Smooth muscle cell (in vitro differentiated cells): Measurements from ENCODE around the gene SLC1A2. TPM values are rescaled to one million over a fixed set of nuclear protein-coding genes. Genes with fewer than 3 reads are reported as not detected.

Experiments used
- DNase-seq: peaks from one replicate; lab custom pipeline; 2025; ENCODE audit not compliant: unreplicated experiment; lab: John Stamatoyannopoulos, UW
- H2AFZ ChIP-seq: fragments of 200-600 bp; sonication (generic); 2 replicates; pipeline ENCODE4 v1.6.0; 2016; ENCODE audit warnings: antibody characterized with exemption, low read depth, mild to moderate bottlenecking
- H3F3A ChIP-seq: fragments of 200-600 bp; sonication (generic); 2 replicates; pipeline ENCODE4 v1.6.0; 2017; ENCODE audit warnings: antibody characterized with exemption, low read depth
- H3K27ac ChIP-seq: fragments of 200-600 bp; sonication (generic); 2 replicates; pipeline ENCODE4 v1.5.1; 2016; ENCODE audit warnings: low read depth, mild to moderate bottlenecking
- H3K27me3 ChIP-seq: fragments of 200-600 bp; sonication (generic); 2 replicates; pipeline ENCODE4 v1.6.1; 2016; ENCODE audit warnings: low read depth, mild to moderate bottlenecking
- H3K36me3 ChIP-seq: fragments of 200-600 bp; sonication (generic); 2 replicates; pipeline ENCODE4 v1.5.1; 2016; ENCODE audit warnings: low read depth
- H3K4me1 ChIP-seq: fragments of 200-600 bp; sonication (generic); 2 replicates; pipeline ENCODE4 v1.5.1; 2016; ENCODE audit warnings: low read depth
- H3K4me2 ChIP-seq: fragments of 200-600 bp; sonication (generic); 2 replicates; pipeline ENCODE4 v1.6.0; 2016; ENCODE audit warnings: mild to moderate bottlenecking
- H3K4me3 ChIP-seq: fragments of 200-600 bp; sonication (generic); 2 replicates; pipeline ENCODE4 v1.5.1; 2016; ENCODE audit warnings: mild to moderate bottlenecking
- H3K79me2 ChIP-seq: fragments of 200-600 bp; sonication (generic); 2 replicates; pipeline ENCODE4 v1.6.0; 2016; ENCODE audit warnings: low read depth, mild to moderate bottlenecking
- H3K9ac ChIP-seq: fragments of 200-600 bp; sonication (generic); 2 replicates; pipeline ENCODE4 v1.6.0; 2016; ENCODE audit warnings: low read depth
- H3K9me3 ChIP-seq: fragments of 200-600 bp; sonication (generic); replicated peaks from 2 replicates; pipeline ENCODE4 v1.5.1; 2016; ENCODE audit warnings: low read depth
- H4K20me1 ChIP-seq: fragments of 200-600 bp; sonication (generic); 2 replicates; pipeline ENCODE4 v1.6.0; 2016; ENCODE audit warnings: low read depth
- WGBS: methylation state at CpG from one replicate; pipeline ENCODE4 v1.1.7; 2016; ENCODE audit warnings: low lambda C conversion rate; 5-methylcytosine and 5-hydroxymethylcytosine counted together
- polyA plus RNA-seq: library from polyadenylated mRNA; unstranded; fragments of >200 nt; fragmentation: Nextera tagmentation; extraction: Ambion mirVana; gene quantifications from 2 replicates; pipeline ENCODE4 v1.2.1, GENCODE V29; 2016
- total RNA-seq: library from RNA; depleted of rRNA; stranded (reverse); fragments of >200 nt; gene quantifications from 2 replicates; pipeline ENCODE4 v1.2.3, GENCODE V29; 2014
- TF ChIP-seq, protein P1 (sequence below): fragments of 200-600 bp; sonication (generic); IDR thresholded peaks from 2 replicates; pipeline ENCODE4 v1.5.1; 2017; ENCODE audit warnings: borderline replicate concordance, mild to moderate bottlenecking, antibody characterized with exemption; ENCODE audit not compliant: insufficient read depth, poor library complexity, severe bottlenecking

SLC1A2 gene
- total and polyA plus RNA-seq, 2 experiments from 2014 or later: 3.6 TPM; not detected in 1

DNA sequence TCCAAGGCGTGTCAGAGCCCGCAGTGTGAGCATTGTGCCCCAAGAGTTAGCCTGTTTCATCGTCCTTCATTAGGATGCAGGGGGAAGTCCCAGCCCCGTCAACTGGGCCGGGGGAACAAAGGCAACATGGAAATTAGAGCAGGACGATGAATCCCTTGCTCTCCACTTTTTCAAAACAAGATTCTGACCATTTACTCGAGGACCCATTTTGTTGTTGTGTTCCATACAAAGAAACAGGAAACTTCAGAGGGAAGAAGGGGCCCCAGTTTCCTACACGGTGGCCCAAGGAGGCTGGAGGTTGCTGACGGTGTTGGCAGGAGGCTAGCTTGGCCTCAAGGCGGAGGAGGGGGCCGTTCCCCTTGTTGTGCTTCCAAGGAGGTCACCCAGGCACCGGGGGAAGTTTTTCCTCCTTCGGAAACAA, 44.0 kb upstream of the SLC1A2 start:
- Histone ChIP-seq H4K20me1 (no peaks in the 10 kb centered on the region), H3K9ac (no peak overlapping the region), H3K4me2 (no peak overlapping the region), H3K9me3 (no peaks in the 10 kb centered on the region), H3F3A (no peaks in the 10 kb centered on the region), H3K4me1 (no peaks in the 10 kb centered on the region), H3K27me3 (no peaks in the 10 kb centered on the region), H3K36me3 (no peaks in the 10 kb centered on the region), H3K27ac (no peak overlapping the region), H3K4me3 (no peak overlapping the region), H2AFZ (no peak overlapping the region), H3K79me2 (no peaks in the 10 kb centered on the region)
- 89% methylated on average over 13 of the region's 13 CpGs for WGBS
- no peak for DNase-seq
- TF ChIP-seq, protein P1, sequence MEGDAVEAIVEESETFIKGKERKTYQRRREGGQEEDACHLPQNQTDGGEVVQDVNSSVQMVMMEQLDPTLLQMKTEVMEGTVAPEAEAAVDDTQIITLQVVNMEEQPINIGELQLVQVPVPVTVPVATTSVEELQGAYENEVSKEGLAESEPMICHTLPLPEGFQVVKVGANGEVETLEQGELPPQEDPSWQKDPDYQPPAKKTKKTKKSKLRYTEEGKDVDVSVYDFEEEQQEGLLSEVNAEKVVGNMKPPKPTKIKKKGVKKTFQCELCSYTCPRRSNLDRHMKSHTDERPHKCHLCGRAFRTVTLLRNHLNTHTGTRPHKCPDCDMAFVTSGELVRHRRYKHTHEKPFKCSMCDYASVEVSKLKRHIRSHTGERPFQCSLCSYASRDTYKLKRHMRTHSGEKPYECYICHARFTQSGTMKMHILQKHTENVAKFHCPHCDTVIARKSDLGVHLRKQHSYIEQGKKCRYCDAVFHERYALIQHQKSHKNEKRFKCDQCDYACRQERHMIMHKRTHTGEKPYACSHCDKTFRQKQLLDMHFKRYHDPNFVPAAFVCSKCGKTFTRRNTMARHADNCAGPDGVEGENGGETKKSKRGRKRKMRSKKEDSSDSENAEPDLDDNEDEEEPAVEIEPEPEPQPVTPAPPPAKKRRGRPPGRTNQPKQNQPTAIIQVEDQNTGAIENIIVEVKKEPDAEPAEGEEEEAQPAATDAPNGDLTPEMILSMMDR: no peak

DNA sequence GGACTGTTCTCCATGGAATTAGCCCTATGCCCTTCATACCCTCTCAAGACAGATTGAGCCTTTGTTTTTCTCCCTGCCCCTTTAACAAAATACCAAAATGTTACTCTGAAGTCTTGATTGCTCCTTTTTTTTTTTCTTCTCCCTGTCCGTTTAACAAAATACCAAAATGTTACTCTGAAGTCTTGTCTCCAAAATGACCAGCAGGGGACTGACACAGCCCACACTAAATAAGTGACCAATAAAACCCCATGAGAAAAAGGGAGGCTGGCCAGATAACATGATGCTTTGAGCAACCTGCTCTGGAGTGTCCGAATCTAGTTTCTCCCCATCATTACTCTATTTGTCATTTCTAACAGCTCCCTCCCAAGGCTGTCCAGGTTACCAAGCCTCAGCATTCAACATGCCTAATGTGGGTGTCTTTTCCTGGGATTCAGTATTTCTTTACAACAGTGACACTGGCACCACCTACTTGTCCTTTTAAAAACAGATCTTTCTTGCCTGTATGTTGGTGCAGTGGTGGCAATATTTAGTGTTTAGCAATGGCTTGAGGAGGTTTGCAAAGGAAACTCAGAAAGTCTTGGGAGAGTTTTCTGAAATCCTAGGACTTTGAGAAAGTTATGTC, 42.7 kb upstream of the SLC1A2 start:
- no peaks in the 10 kb centered on the region for H4K20me1 ChIP-seq
- H3F3A ChIP-seq: no peaks in the 10 kb centered on the region
- H3K9ac ChIP-seq: no peak overlapping the region
- WGBS: 72% methylated on average over 2 of the region's 2 CpGs
- TF ChIP-seq, protein P1: no peak
- no peaks in the 10 kb centered on the region for H3K27me3 ChIP-seq
- no peaks in the 10 kb centered on the region for H3K79me2 ChIP-seq
- H3K4me1 ChIP-seq: no peaks in the 10 kb centered on the region
- H3K9me3 ChIP-seq: no peaks in the 10 kb centered on the region
- DNase-seq: no peak
- no peaks in the 10 kb centered on the region for H3K36me3 ChIP-seq
- H3K4me2 ChIP-seq: no peak overlapping the region
- no peak overlapping the region for H3K27ac ChIP-seq
- no peak overlapping the region for H3K4me3 ChIP-seq
- H2AFZ ChIP-seq: no peak overlapping the region

DNA sequence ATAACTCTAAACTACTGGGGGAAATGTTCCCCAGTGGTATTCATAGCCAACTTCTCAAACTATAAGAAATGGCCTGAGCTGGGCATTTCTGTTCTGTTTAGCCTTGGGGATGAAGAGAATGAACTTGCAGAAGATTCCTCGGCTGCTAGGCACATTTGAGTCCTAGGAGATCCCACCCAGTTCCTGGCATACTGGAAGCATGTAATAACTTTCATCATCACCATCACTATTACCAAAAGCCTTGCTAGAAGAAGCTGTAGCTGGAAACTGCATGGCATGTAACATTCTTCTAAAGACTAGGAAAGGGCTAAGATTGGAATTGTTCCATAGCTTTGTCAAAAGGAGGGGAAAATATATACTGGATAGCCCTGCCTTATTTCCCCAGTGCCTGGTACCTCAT, 40.1 kb upstream of the SLC1A2 start:
- TF ChIP-seq, protein P1: no peak
- DNase-seq: no peak
- Histone ChIP-seq H2AFZ (no peak overlapping the region), H4K20me1 (no peaks in the 10 kb centered on the region), H3K4me1 (no peaks in the 10 kb centered on the region), H3K27ac (no peak overlapping the region), H3K4me2 (no peak overlapping the region), H3K4me3 (no peak overlapping the region), H3K9ac (no peak overlapping the region), H3K79me2 (no peaks in the 10 kb centered on the region), H3F3A (no peaks in the 10 kb centered on the region), H3K9me3 (no peaks in the 10 kb centered on the region), H3K27me3 (no peaks in the 10 kb centered on the region), H3K36me3 (no peaks in the 10 kb centered on the region)
- 96% methylated on average over 1 of the region's 1 CpG for WGBS

DNA sequence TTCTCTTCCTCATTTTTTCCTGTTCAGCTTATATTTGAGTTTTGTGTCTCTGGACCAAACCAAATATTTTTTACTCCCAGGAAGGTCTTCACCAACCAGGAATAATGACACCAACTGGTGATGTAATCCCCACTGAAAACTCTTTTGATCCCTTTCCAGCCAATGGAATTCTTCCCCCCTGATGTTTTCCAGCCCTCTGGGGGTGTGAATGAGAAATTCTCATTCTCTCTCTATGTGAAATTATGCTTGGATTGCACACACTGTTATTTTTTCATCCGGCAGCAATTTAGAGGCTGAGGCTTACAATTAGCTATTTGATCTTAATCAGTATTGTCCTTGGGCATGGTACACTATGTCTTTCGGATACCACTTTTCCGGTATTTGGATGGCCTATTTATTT, 39.5 kb upstream of the SLC1A2 start:
- Histone ChIP-seq H3K4me3 (no peak overlapping the region), H3F3A (no peaks in the 10 kb centered on the region), H3K27ac (no peak overlapping the region), H3K27me3 (no peaks in the 10 kb centered on the region), H3K79me2 (no peaks in the 10 kb centered on the region), H3K4me1 (no peaks in the 10 kb centered on the region), H4K20me1 (no peaks in the 10 kb centered on the region), H3K36me3 (no peaks in the 10 kb centered on the region), H3K9me3 (no peaks in the 10 kb centered on the region), H3K4me2 (no peak overlapping the region), H3K9ac (no peak overlapping the region), H2AFZ (no peak overlapping the region)
- TF ChIP-seq, protein P1: no peak
- 96% methylated on average over 3 of the region's 3 CpGs for WGBS
- no peak for DNase-seq
